IgD-negative memory B cell (primary cell): ENCODE results near the gene CCZ1. TPM values are rescaled to one million over a fixed set of nuclear protein-coding genes. Genes with fewer than 3 reads are reported as not detected.
"Not testable (repeated sequence)": the region's sequence is repeated elsewhere in the genome, so short reads cannot be mapped to it uniquely, and the experiment has no call there.

Source experiments
- H3K27ac Mint-ChIP-seq, 3 donors: one replicate each; pipeline ENCODE4 v1.8.0; 2020 to 2022; ENCODE audit warnings: mild to moderate bottlenecking in 3 of 3, mixed read lengths in 3 of 3, moderate library complexity in 1 of 3
- H3K27me3 Mint-ChIP-seq: one replicate; pipeline ENCODE4 v1.8.0; 2021; ENCODE audit warnings: mixed read lengths
- H3K36me3 Mint-ChIP-seq: one replicate; pipeline ENCODE4 v1.8.0; 2020; ENCODE audit warnings: mild to moderate bottlenecking, mixed read lengths
- H3K4me1 Mint-ChIP-seq, 3 donors: one replicate each; pipeline ENCODE4 v1.8.0; 2020 to 2022; ENCODE audit warnings: mixed read lengths in 3 of 3, mild to moderate bottlenecking in 1 of 3
- H3K4me3 Mint-ChIP-seq, 4 donors: one replicate each; pipeline ENCODE4 v1.8.0; 2020 to 2022; ENCODE audit warnings: mild to moderate bottlenecking in 4 of 4, mixed read lengths in 4 of 4, moderate library complexity in 3 of 4
- H3K9me3 Mint-ChIP-seq, 3 donors: one replicate each; pipeline ENCODE4 v1.8.0; 2020 to 2021; ENCODE audit warnings: mixed read lengths in 3 of 3, mild to moderate bottlenecking in 1 of 3
- polyA plus RNA-seq: library from polyadenylated mRNA; unstranded; fragments of 300-500 nt; fragmentation: Illumina TruSeq; gene quantifications from one replicate; pipeline ENCODE4 v1.2.3, GENCODE V29; 2021

Gene CCZ1
- polyA plus RNA-seq = 39.9 TPM

DNA sequence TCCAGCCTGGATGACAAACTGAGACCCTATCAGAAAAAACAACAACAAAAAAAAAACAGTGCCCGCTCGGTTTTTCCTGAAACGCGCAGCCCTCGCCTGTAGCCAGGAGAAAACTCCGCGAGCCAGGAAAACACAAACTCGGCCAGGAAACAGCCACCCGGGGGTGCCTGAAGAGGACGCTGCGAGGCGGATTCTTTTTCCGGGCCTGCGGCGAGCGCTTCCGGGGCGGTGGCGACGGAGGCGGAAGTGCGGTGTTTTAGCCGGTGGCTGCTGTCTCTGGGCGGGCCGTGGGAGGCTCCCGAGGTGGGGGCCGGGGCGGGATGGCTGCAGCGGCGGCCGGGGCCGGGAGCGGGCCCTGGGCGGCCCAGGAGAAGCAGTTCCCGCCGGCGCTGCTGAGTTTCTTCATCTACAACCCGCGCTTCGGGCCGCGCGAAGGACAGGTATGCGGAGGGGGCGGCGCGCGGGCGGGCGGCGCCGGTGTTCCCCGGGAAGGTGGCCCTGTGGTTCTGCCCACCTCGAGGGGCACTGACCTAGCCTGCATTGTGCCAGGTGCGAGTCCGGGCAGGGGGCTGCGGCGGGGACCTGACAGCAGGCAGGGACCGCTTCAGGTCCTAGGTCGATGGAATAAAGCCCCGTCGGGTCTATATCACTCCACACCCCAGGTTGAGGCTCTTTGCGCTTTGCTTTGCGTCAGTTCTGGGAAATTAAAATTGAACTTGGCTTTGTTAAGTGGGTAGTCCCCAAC is at the start of gene CCZ1:
TSS of gene CCZ1 (plus strand) at position 254 of the 745 bp plus-strand sequence. CDS start at position 321, 67 bp downstream.
- H3K27me3 Mint-ChIP-seq, H3K9me3 Mint-ChIP-seq, H3K4me1 Mint-ChIP-seq, H3K36me3 Mint-ChIP-seq: not testable (repeated sequence)
- Mint-ChIP-seq H3K4me3 (peak within 1 kb of the TSS; percentile 74 to 95 (median 90)), H3K27ac (peak within 1 kb of the TSS in 2 of 3 donors; percentile 73 to 78)

DNA sequence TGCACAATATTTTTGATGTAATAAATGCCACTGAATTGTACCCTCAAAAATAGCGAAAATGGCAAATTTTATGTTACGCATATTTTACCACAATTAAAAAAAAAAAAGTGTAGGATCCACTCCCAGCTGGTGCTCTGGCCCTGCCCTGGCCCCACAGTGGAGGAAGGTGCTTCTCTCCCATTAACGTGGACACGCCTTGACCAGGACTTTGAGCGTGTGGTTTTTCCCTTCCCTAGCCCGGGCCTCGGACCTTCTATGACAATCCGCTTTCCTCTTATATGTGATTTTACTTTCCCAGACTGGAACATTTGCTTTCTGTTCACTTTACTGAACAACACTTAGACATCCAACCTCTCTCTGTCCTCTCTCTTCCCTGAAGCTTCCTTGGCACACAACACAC is 47.6 kb upstream of the CCZ1 start:
- H3K36me3 Mint-ChIP-seq = peaks cover 3% of the 10 kb centered on the region

GRCh38 chr7:5854738-5855137 is 43.8 kb upstream of the CCZ1 start:
- H3K4me1 Mint-ChIP-seq = peaks cover 0 to 6% (median 3%) of the 10 kb centered on the region in 3 donors
- H3K36me3 Mint-ChIP-seq = peaks cover 2% of the 10 kb centered on the region
- no peak overlapping the region for H3K27ac Mint-ChIP-seq
- no peak overlapping the region for H3K4me3 Mint-ChIP-seq
- peaks cover 3% of the 10 kb centered on the region for H3K27me3 Mint-ChIP-seq
- no peaks in the 10 kb centered on the region for H3K9me3 Mint-ChIP-seq

More for the DNA sequence above, 47.6 kb upstream of the CCZ1 start:
- Mint-ChIP-seq H3K27ac (no peak overlapping the region), H3K9me3 (no peaks in the 10 kb centered on the region), H3K4me3 (no peak overlapping the region), H3K27me3 (peaks cover 2% of the 10 kb centered on the region), H3K4me1 (peaks cover 0 to 3% (median 0%) of the 10 kb centered on the region in 3 donors)

DNA sequence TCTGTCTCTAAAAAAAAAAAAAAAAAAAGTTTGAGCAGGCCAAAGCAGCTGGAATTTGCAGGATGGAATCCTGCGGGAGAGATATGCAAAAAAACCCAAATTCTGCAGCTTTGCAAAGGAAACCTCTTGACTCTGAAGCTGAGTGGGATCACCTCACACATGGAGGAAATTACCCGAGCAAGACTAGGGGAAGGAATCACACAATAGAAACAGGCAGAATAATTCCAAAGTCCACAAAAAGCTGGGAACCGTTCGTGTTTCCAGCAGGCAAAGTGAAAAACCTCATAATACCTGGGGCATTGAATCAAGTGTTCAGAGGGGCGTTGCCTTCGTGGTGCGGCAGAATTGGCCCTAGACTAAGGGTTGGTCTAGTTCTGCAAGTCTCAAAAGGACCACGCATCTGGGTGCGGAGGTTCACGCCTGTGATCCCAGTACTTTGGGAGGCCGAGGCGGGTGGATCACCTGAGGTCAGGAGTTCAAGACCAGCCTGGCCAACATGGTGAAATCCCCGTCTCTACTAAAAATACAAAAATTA is 41.4 kb upstream of the CCZ1 start:
- H3K4me3 Mint-ChIP-seq = not testable (repeated sequence)

DNA sequence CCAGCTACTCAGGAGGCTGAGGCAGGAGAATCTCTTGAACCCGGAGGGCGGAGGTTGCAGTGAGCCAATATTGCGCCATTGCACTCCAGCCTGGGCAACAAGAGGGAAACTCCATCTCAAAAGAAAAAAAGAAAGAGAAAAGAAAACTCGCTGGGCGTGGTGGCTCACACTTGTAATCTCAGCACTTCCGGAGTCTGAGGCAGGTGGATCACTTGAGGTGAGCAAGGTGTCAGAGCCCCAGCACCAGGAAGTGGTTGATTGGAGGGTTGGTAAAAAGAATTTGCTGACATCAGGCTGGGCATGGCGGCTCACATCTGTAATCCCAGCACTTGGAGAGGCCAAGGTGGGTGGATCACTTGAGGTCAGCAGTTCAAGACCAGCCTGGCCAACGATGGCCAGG is 40.0 kb upstream of the CCZ1 start:
- not testable (repeated sequence) for H3K27ac Mint-ChIP-seq, H3K4me3 Mint-ChIP-seq, H3K9me3 Mint-ChIP-seq, H3K36me3 Mint-ChIP-seq, H3K4me1 Mint-ChIP-seq, H3K27me3 Mint-ChIP-seq

More for the DNA sequence above, 41.4 kb upstream of the CCZ1 start:
- H3K4me1 Mint-ChIP-seq, H3K9me3 Mint-ChIP-seq, H3K27me3 Mint-ChIP-seq, H3K36me3 Mint-ChIP-seq, H3K27ac Mint-ChIP-seq: not testable (repeated sequence)

DNA sequence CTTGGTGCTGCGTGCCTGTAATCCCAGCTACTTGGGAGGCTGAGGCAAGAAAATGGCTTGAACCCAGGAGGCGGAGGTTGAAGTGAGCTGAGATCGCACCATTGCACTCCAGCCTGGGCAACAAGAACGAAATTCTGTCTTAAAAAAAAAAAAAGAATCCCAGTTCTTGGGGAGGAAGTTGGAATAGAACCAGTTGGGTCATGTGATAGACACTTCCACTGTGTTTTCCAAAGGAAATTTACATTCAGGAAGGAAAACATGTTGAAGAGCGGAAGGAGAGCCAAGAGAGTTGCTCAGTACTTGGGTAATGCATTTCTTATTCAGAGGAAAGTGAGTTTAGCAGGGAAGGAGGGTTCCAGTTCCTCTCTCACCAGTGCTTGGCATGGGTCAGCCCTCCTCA is 37.3 kb upstream of the CCZ1 start:
- H3K27ac Mint-ChIP-seq, H3K4me3 Mint-ChIP-seq, H3K4me1 Mint-ChIP-seq, H3K36me3 Mint-ChIP-seq, H3K9me3 Mint-ChIP-seq, H3K27me3 Mint-ChIP-seq: not testable (repeated sequence)

DNA sequence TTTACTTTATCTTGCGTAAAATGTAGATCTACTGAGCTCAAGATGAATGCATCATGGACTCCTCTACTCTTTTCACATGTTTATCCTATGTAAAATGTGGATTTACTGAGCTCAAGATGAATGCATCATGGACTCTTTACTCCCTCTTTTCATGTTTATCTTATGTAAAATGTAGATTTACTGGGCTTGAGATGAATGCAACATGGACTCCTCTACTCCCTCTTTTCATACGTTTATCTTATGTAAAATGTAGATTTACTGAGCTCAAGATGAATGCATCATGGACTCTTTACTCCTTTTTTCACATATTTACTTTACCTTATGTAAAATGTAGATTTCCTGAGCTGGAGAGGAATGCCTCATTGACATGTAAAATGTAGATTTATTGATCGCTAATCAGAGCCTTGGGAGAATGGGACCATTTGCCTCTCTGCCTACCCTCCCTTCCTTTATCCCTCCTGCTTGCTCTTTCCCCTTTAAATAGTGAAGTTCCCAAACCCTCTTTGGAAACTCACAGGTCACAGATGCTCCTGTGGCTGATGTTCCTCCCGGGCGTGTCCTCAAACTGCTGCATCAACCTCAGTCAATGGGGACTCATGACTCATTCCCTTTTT is 35.7 kb upstream of the CCZ1 start:
- H3K4me1 Mint-ChIP-seq, H3K36me3 Mint-ChIP-seq, H3K9me3 Mint-ChIP-seq, H3K4me3 Mint-ChIP-seq, H3K27ac Mint-ChIP-seq: not testable (repeated sequence)
- H3K27me3 Mint-ChIP-seq = peaks cover 12% of the 10 kb centered on the region

- not testable (repeated sequence) for H3K4me1 Mint-ChIP-seq, H3K4me3 Mint-ChIP-seq, H3K27ac Mint-ChIP-seq, H3K9me3 Mint-ChIP-seq, H3K36me3 Mint-ChIP-seq
- peaks cover 14% of the 10 kb centered on the region for H3K27me3 Mint-ChIP-seq
Observed at GRCh38 chr7:5865279-5865931, 33.1 kb upstream of the CCZ1 start.

DNA sequence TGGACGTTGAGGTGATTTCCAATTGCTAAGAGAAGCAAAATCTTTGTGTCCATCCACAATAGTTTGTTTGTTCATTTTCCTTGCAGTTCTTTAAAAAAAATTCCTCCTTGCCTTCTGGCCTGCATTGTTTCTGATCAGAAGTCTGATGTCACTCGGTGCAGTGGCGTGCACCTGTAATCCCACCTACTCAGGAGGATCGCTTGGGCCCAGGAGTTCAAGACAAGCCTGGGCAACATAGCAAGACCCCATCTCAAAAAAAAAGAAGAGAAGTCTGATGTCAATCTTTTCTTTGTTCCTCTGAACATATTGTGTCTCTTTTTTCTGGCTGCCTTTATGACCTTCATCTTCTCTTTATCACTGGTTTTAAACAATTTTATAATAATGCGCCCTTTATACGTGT is 31.5 kb upstream of the CCZ1 start:
- Mint-ChIP-seq H3K27me3 (peaks cover 14% of the 10 kb centered on the region), H3K4me1 (no peaks in the 10 kb centered on the region), H3K4me3 (no peak overlapping the region), H3K36me3 (no peaks in the 10 kb centered on the region), H3K9me3 (peaks cover 0 to 2% (median 0%) of the 10 kb centered on the region in 3 donors), H3K27ac (no peak overlapping the region)

GRCh38 chr7:5868928-5869341 is 29.6 kb upstream of the CCZ1 start:
- H3K27me3 Mint-ChIP-seq, H3K4me3 Mint-ChIP-seq, H3K4me1 Mint-ChIP-seq, H3K9me3 Mint-ChIP-seq, H3K27ac Mint-ChIP-seq, H3K36me3 Mint-ChIP-seq: not testable (repeated sequence)

GRCh38 chr7:5869691-5870090 is 28.8 kb upstream of the CCZ1 start:
- H3K36me3 Mint-ChIP-seq = no peaks in the 10 kb centered on the region
- H3K4me1 Mint-ChIP-seq = no peaks in the 10 kb centered on the region
- no peak overlapping the region for H3K4me3 Mint-ChIP-seq
- H3K9me3 Mint-ChIP-seq = peaks cover 0 to 2% (median 0%) of the 10 kb centered on the region in 3 donors
- H3K27ac Mint-ChIP-seq = no peak overlapping the region
- peaks cover 9% of the 10 kb centered on the region for H3K27me3 Mint-ChIP-seq

- H3K36me3 Mint-ChIP-seq = no peaks in the 10 kb centered on the region
- peaks cover 9% of the 10 kb centered on the region for H3K27me3 Mint-ChIP-seq
- no peak overlapping the region for H3K27ac Mint-ChIP-seq
- no peaks in the 10 kb centered on the region for H3K4me1 Mint-ChIP-seq
- H3K4me3 Mint-ChIP-seq = no peak overlapping the region
- peaks cover 0 to 2% (median 0%) of the 10 kb centered on the region in 3 donors for H3K9me3 Mint-ChIP-seq
Observed at GRCh38 chr7:5870311-5870710, 28.2 kb upstream of the CCZ1 start.

DNA sequence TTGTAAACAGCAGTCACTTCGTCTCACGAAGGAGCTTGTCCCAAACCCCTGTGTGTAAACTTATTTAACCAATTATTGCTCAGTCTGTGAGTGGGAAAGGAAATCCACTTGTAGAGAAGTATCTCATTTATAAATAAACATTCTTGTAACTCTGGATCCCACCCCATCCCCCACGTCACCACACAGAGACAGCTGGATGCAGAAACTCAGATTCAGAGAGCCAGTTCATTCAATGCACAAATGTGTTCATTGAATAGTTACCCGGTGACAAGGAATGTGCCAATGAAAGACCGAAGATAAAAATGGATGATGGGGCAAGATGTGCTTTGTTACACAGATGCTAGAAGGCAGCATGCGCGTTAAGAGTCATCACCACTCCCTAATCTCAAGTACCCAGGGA is 26.2 kb upstream of the CCZ1 start:
- Mint-ChIP-seq H3K27me3 (peaks cover 6% of the 10 kb centered on the region), H3K9me3 (peaks cover 0 to 2% (median 0%) of the 10 kb centered on the region in 3 donors), H3K36me3 (no peaks in the 10 kb centered on the region), H3K4me3 (no peak overlapping the region), H3K27ac (no peak overlapping the region), H3K4me1 (no peaks in the 10 kb centered on the region)

DNA sequence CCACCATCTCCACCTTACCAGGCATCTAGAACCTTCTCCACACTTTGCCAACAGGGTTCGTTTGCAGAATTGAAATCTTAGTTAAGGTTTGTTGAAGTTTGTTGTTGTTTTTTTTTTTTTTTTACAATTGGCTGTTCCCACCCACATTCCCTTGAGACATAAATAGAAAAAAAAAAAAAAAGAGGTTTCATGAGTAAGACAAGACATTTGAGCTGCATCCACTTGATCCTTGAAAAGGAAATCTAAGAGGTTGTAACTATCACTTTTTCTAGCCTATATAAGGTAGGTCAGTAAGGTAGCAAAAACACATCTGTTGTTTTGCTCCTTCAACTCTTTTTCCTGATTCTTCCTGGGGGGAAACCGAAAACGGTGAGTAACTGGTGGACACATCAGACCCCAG is 18.9 kb upstream of the CCZ1 start:
- not testable (repeated sequence) for H3K36me3 Mint-ChIP-seq, H3K9me3 Mint-ChIP-seq, H3K4me3 Mint-ChIP-seq, H3K4me1 Mint-ChIP-seq, H3K27me3 Mint-ChIP-seq, H3K27ac Mint-ChIP-seq

- not testable (repeated sequence) for H3K27ac Mint-ChIP-seq, H3K9me3 Mint-ChIP-seq, H3K27me3 Mint-ChIP-seq, H3K4me1 Mint-ChIP-seq, H3K36me3 Mint-ChIP-seq, H3K4me3 Mint-ChIP-seq
Observed at GRCh38 chr7:5880106-5880505, 18.4 kb upstream of the CCZ1 start.

DNA sequence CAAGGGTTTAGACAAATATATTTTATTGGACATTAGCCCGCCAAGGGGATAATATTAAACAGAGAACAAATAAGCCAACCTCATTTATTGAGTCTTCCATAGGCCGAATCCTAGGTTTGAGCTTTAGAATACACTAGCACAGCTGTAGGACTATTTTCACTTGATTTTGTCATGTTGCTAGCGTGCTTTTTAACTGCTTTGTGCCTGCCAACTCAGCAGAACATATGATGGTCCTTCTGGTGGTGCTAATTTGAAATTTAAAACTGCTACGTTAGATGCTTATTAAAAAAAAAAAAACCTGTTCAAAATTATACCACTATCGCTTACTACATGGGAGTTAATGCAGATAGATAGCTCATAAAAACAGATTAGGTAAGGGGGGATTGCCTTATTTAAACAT is 14.1 kb upstream of the CCZ1 start:
- H3K27me3 Mint-ChIP-seq, H3K4me3 Mint-ChIP-seq, H3K9me3 Mint-ChIP-seq, H3K36me3 Mint-ChIP-seq, H3K4me1 Mint-ChIP-seq: not testable (repeated sequence)
- H3K27ac Mint-ChIP-seq = peak overlapping the region in 1 of 3 donors; percentile 27
